Esophagus mucosa (tissue), 1 donor: ENCODE results near the gene MINK1. TPM values are rescaled to one million over a fixed set of nuclear protein-coding genes. Genes with fewer than 3 reads are reported as not detected.
"Not testable (repeated sequence)": the region's sequence is repeated elsewhere in the genome, so short reads cannot be mapped to it uniquely, and the experiment has no call there.

Experiments
- ATAC-seq: fragments of 200-7000 bp; cut with Tn5 transposase; one replicate; pipeline ENCODE4 v1.9.1; 2020
- total RNA-seq: library from RNA; stranded (reverse); gene quantifications from one replicate; pipeline ENCODE4 v1.2.4, GENCODE V29; 2023
- donor health status: DM: yes; HTN: yes; CAD: no.

MINK1 gene
- total RNA-seq, 1 donor from 2014 or later: 124 TPM

GRCh38 chr17:4812690-4813089 lies 20.4 kb upstream of the MINK1 start:
- ATAC-seq: no peak

- ATAC-seq: no peak
Measured at GRCh38 chr17:4815043-4815675, 18.0 kb upstream of the MINK1 start.

- no peak for ATAC-seq
Measured at GRCh38 chr17:4816826-4817225, 16.3 kb upstream of the MINK1 start.

DNA sequence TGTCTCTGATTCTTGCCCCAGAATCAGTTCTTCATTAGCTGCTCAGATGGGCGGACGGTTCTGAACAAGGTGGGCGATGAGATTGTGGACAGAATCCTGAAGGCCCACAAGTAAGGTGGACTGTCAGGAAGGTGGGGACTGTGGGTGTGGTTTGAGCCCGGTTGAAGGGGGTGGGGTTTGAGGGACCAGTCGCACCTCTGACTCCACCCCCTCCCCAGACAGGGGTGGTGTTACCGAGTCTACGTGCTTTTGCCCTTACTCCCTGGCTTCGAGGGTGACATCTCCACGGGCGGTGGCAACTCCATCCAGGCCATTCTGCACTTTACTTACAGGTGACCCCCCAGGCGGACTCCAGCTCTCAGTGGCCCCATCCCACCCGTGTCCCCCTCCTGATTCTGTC lies 14.9 kb upstream of the MINK1 start:
- no peak for ATAC-seq

DNA sequence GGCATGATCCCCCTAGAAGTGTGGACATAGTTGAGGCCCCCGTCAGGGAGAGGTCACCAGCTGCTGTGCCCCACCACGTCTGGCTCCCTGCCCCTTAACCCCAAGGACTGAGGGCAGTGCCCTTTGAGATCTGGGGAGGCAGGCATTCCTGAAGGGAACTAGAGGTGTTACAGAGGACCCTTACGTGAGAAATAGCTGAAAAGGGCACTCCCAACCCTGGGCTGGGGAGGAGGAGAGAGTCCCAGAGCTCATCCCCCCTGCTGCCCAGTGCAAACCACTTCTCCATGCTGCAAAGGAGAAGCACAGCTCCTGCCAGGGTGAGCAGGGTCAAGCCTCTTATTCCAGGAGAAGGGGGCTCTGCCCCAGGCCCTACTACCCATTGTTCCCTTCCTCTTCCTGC lies 10.3 kb upstream of the MINK1 start:
- no peak for ATAC-seq

GRCh38 chr17:4823373-4824089 lies 9.6 kb upstream of the MINK1 start:
- peak; percentile 9 for ATAC-seq

- ATAC-seq: peak; percentile 20
Measured at GRCh38 chr17:4827399-4827798, 5.7 kb upstream of the MINK1 start.

- not testable (repeated sequence) for ATAC-seq
Measured at GRCh38 chr17:4832829-4833177, 337 bp upstream of the MINK1 start.

DNA sequence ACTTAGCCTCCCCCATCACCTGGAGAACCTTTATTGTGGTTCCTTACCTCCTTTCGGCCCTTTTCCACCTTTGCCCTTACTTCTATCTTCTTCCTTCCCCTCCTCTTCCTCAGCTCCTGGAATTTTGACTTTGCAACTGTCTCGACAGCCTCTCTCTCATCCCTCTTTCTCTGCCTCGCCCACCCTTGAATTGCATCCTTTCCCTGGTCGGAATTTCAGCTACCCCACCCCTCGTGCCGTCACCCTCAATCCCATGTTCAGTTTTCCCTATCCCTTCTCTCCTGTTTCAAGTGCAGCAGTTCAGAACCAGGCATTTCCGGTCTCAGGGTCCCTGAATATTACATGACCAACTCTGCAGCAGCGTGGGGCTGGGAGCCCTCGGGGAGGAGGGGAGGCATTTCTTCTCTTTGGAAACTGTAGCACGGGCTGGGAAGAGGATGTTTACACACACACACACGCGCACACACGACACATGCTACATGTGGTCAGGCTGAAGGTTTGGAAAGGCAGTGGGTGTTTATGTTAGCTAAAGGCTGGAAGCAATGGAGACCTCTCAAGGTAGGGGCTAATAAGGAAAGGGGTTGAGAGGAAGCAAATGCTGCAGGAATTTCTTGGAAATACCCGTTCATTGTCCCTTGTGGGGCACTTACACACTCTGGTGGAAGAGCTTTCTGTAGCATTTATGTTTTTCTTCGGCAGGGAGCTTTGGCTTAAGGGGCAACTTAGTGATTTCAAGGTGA lies 971 bp downstream of the MINK1 start:
- ATAC-seq: peak; percentile 6

DNA sequence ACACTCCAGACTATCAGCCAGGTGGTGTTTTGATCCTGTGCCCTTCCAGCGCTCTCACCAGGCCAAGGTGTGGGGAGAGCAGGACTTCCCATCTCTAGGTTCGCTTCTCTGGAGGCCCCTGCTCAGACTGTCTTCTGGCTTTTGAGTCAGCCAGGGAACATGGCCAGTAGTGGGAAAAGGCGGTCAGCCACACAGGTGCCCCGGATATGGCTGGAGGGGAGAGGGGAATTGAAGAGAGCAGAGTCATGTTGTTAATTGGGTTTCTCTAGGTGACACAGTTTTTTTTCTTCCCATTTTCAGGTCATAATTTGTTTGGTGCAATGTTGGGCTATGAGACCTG lies 1.5 kb downstream of the MINK1 start:
- ATAC-seq: no peak

- ATAC-seq: no peak
Measured at GRCh38 chr17:4836221-4836620, 3.1 kb downstream of the MINK1 start.

- no peak for ATAC-seq
Measured at GRCh38 chr17:4837471-4838308, 4.5 kb downstream of the MINK1 start.

DNA sequence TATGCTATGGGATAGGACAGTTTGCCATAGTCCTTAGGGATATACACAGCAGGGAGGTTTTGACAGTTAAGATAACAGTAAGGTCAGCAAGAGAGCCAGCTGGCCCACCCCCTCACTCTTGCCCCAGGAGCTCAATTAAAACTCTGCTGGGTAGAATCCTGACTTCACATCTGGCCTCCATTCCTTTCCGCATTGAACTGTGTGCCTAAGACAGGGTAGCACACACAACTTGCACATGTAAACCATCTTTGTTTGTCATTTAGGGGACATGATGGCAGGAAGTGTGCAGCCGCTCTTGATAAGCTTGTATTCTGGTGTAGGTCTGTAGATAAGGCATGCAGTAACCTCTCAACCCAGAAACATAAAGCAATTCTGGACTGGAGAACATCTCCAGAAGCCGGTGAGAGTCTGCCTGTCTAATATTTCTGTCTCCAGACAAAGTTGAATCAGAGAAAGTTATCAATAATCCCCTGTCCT lies 5.2 kb downstream of the MINK1 start:
- ATAC-seq: no peak

DNA sequence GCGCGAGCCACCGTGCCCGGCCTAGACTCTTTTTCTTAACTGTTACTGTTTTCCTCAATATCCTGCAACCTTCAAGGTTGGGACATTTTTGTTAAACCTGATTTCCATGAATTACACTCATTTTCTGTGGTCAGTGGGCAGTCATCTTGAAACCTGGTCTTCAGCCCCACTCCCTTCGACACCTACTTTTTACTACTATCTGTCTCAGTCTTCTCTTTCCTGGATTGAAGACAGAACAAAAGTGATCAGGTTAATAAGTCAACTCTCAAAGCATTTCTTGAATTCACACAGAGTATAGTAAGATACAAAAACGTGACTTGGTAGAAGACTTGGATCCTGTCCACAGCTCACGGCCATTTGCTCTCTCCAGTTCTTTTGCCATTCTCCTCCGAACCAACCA lies 6.1 kb downstream of the MINK1 start:
- no peak for ATAC-seq

- ATAC-seq: peak; percentile 25
Measured at GRCh38 chr17:4839965-4840892, 7.1 kb downstream of the MINK1 start.

GRCh38 chr17:4840893-4841242 lies 7.7 kb downstream of the MINK1 start:
- ATAC-seq: no peak

GRCh38 chr17:4842376-4842775 lies 9.2 kb downstream of the MINK1 start:
- no peak for ATAC-seq

DNA sequence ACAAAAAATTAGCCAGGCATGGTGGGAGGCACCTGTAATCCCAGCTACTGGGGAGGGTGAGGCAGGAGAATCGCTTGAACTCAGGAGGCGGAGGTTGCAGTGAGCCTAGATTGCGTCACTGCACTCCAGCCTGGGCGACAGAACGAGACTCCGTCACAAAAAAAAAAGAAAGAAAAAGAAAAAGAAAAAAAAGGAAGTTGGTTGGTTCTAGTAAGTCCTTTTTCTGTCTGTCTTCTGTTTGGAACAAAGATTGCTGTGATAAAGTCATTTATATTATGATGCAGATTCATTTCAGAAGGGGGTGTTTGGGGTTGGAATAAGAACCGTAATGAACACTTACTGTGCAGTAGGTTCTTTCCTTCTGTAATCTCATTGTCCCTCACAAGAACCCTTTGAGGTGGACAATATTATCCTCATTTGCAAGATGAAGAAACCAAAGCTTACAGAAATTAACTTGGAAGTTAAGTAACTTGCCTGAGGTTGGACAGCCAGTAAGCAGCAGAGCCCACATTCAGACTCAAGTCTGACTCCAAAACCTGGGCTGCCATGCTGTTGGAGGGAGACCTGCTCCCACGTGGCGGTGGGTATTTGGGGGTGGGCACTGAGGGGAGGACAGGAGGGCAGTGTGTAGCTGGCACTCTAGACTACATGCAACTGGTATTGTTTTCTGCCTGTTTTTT lies 10.3 kb downstream of the MINK1 start:
- ATAC-seq: no peak

GRCh38 chr17:4845118-4845517 lies 12.0 kb downstream of the MINK1 start:
- ATAC-seq: no peak

DNA sequence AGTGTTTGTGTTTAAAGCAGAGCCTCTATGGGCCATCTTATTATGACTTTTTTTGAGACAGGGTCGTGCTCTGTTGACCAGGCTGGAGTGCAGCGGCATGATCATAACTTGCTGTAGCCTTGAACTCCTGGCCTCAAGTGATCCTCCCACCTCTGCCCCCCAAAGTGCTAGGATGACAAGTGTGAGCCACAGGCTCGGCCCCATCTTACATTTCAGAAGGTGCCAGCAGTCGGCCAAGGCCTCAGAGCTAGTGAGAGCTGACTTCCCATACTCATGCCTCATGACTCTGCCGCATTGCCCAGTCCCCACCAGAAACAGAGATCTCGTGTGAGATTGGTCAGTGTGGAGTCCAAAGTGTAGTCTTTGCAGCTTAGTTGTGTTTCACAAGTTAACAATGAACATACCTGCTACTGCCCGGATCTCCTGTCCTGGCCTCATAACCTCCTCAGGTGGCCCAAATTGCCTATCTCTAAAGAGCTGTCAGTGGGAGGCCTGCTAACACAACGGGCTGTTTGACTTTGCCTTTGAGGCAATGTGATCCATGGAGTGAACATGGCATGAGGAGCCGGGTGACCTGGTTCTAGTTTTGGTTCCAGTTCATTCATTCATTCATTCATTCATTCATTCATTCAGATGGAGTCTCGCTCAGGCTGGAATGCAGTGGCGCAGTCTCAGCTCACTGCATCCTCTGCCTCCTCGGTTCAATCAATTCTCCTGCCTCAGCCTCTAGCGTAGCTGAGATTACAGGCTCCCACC lies 13.7 kb downstream of the MINK1 start:
- ATAC-seq: no peak
